Erythroblast (primary cell): Measurements from ENCODE around the gene RASL12.

ENCODE experiments used
- GATA1 ChIP-seq: IDR thresholded peaks from 2 replicates; pipeline ENCODE4 v1.6.1; 2011; ENCODE audit warnings: low read depth, mild to moderate bottlenecking, control low read depth, low read length, moderate library complexity
- POLR2A ChIP-seq: IDR thresholded peaks from 2 replicates; pipeline ENCODE4 v1.6.1; 2011; ENCODE audit warnings: mild to moderate bottlenecking, low read length

- TF ChIP-seq POLR2A (no peak), GATA1 (no peak)
These were observed 28.9 kb upstream of the RASL12 start for GRCh38 chr15:65096481-65097385.
